ENCODE measurements around the gene GSTM2.
"Not testable (repeated sequence)": the region's sequence is repeated elsewhere in the genome, so short reads cannot be mapped to it uniquely, and the experiment has no call there.

The GSTM2 gene

DNA sequence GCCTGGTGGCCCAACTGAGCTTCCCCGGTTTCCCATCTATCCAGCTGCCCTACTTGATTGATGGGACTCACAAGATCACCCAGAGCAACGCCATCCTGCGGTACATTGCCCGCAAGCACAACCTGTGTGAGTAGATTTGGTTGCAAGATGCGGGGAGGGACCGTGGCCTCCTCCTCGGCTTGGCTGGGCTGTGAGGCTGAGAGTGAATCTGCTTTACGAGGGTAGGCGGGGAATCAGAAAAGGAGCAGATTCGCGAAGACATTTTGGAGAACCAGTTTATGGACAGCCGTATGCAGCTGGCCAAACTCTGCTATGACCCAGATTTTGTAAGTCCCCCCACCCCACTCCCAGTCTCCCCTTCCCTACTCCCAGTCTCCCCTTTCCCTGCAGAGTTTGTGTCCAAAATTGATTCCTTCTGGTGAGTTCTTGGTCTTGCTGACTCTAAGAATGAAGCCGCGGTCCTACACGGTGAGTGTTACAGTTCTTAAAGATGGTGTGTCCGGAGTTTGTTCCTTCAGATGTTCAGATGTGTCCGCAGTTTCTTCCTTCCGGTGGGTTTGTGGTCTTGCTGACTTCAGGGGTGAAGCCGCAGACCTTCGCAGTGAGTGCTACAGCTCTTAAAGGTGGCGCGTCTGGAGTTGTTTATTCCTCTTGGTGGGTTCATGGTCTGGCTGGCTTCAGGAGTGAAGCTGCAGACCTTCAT is 1.5 kb downstream of the GSTM2 start:
- no peak for TF ChIP-seq PPARA (CRISPR knock-in tag; IDR thresholded peaks at IDR 0.05; ENCODE audit: borderline replicate concordance)
- no peak for TF ChIP-seq ZNF8 (CRISPR knock-in tag; IDR thresholded peaks at IDR 0.05)
- no peak for TF ChIP-seq OSR1 (CRISPR knock-in tag; IDR thresholded peaks at IDR 0.05)
- no peak for TF ChIP-seq TOX (CRISPR knock-in tag; IDR thresholded peaks at IDR 0.05; ENCODE audit: borderline replicate concordance)
- TF ChIP-seq ISL1 (CRISPR knock-in tag; IDR thresholded peaks at IDR 0.05): no peak
- TF ChIP-seq ZNF70 (CRISPR knock-in tag; IDR thresholded peaks at IDR 0.05): no peak
- TF ChIP-seq ARNTL (CRISPR knock-in tag; IDR thresholded peaks at IDR 0.05; ENCODE audit: borderline replicate concordance, low read depth): no peak
- TF ChIP-seq, protein P1, sequence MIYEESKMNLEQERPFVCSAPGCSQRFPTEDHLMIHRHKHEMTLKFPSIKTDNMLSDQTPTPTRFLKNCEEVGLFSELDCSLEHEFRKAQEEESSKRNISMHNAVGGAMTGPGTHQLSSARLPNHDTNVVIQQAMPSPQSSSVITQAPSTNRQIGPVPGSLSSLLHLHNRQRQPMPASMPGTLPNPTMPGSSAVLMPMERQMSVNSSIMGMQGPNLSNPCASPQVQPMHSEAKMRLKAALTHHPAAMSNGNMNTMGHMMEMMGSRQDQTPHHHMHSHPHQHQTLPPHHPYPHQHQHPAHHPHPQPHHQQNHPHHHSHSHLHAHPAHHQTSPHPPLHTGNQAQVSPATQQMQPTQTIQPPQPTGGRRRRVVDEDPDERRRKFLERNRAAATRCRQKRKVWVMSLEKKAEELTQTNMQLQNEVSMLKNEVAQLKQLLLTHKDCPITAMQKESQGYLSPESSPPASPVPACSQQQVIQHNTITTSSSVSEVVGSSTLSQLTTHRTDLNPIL (CRISPR knock-in tag; IDR thresholded peaks at IDR 0.05; ENCODE audit: low read depth): no peak
- no peak for TF ChIP-seq ZC3H10 (CRISPR knock-in tag; IDR thresholded peaks at IDR 0.05)
- TF ChIP-seq BACH2 (CRISPR knock-in tag; IDR thresholded peaks at IDR 0.05; ENCODE audit: borderline replicate concordance): no peak
- TF ChIP-seq SNAI2 (CRISPR knock-in tag; IDR thresholded peaks at IDR 0.05): no peak

DNA sequence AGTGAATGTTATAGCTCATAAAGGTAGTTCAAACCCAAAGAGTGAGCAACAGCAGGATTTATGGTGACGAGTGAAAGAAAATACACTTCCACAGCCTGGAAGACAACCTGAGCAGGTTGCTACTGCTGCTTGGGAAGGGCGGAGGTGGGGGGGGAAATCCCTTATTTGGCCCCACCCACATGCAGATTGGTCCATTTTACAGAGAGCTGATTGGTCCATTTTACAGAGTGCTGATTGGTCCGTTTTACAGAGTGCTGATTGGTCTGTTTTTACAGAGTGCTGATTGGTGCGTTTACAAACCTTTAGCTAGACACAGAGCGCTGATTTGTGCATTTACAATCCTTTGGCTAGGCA is 2.1 kb downstream of the GSTM2 start:
- ATAC-seq: not testable (repeated sequence)

More for the DNA sequence above, 1.5 kb downstream of the GSTM2 start:
- ATAC-seq: no peak

- no peak for ATAC-seq
- TF ChIP-seq ARNTL (CRISPR knock-in tag; IDR thresholded peaks at IDR 0.05; ENCODE audit: borderline replicate concordance, low read depth) (no peak), SNAI2 (CRISPR knock-in tag; IDR thresholded peaks at IDR 0.05) (no peak), ZC3H10 (CRISPR knock-in tag; IDR thresholded peaks at IDR 0.05) (no peak)
These were observed 3.2 kb downstream of the GSTM2 start for GRCh38 chr1:109671067-109671466.

GRCh38 chr1:109673861-109674260 is 6.0 kb downstream of the GSTM2 start:
- ATAC-seq: not testable (repeated sequence)

- not testable (repeated sequence) for ATAC-seq
These were observed 9.0 kb downstream of the GSTM2 start for GRCh38 chr1:109676683-109677381.

DNA sequence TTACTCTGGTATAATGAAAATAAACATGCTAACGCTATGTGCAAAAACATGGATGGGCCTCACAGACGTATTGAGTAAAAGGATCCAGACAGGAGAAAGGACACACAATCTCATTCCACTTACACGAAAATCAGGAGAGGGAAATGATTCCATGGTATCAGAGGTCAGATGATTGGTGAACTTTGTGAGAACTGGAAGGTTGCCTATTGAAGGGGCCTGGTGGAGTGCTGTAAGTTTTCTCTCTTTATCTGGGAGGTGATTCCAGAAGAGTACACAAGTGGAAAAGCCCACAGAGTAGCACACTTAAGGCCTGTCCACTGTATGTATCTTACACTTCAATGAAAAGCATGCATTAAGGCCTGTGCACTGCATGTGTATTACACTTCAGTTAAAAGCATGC is 9.6 kb downstream of the GSTM2 start:
- TF ChIP-seq ZC3H10 (CRISPR knock-in tag; IDR thresholded peaks at IDR 0.05) (no peak), ZNF8 (CRISPR knock-in tag; IDR thresholded peaks at IDR 0.05) (no peak), OSR1 (CRISPR knock-in tag; IDR thresholded peaks at IDR 0.05) (no peak), SNAI2 (CRISPR knock-in tag; IDR thresholded peaks at IDR 0.05) (no peak), GLIS3 (CRISPR knock-in tag; IDR thresholded peaks at IDR 0.05) (no peak), ARNTL (CRISPR knock-in tag; IDR thresholded peaks at IDR 0.05; ENCODE audit: borderline replicate concordance, low read depth) (no peak), ZFP30 (CRISPR knock-in tag; IDR thresholded peaks at IDR 0.05) (no peak), RARB (CRISPR knock-in tag; IDR thresholded peaks at IDR 0.05) (no peak), POU6F1 (CRISPR knock-in tag; IDR thresholded peaks at IDR 0.05; ENCODE audit: borderline replicate concordance, low read depth) (no peak), TSHZ2 (CRISPR knock-in tag; IDR thresholded peaks at IDR 0.05) (no peak), ZNF565 (CRISPR knock-in tag; conservative IDR thresholded peaks at IDR 0.05; ENCODE audit: low read depth) (no peak), ZFP3 (CRISPR knock-in tag; IDR thresholded peaks at IDR 0.05) (no peak), ISL1 (CRISPR knock-in tag; IDR thresholded peaks at IDR 0.05) (no peak), ESRRG (CRISPR knock-in tag; IDR thresholded peaks at IDR 0.05) (no peak), PPARA (CRISPR knock-in tag; IDR thresholded peaks at IDR 0.05; ENCODE audit: borderline replicate concordance) (no peak)
- TF ChIP-seq, protein P1 (CRISPR knock-in tag; IDR thresholded peaks at IDR 0.05; ENCODE audit: low read depth): no peak
- TF ChIP-seq, protein P2, sequence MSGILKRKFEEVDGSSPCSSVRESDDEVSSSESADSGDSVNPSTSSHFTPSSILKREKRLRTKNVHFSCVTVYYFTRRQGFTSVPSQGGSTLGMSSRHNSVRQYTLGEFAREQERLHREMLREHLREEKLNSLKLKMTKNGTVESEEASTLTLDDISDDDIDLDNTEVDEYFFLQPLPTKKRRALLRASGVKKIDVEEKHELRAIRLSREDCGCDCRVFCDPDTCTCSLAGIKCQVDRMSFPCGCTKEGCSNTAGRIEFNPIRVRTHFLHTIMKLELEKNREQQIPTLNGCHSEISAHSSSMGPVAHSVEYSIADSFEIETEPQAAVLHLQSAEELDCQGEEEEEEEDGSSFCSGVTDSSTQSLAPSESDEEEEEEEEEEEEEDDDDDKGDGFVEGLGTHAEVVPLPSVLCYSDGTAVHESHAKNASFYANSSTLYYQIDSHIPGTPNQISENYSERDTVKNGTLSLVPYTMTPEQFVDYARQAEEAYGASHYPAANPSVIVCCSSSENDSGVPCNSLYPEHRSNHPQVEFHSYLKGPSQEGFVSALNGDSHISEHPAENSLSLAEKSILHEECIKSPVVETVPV (CRISPR knock-in tag; IDR thresholded peaks at IDR 0.05): no peak
- ATAC-seq: no peak

DNA sequence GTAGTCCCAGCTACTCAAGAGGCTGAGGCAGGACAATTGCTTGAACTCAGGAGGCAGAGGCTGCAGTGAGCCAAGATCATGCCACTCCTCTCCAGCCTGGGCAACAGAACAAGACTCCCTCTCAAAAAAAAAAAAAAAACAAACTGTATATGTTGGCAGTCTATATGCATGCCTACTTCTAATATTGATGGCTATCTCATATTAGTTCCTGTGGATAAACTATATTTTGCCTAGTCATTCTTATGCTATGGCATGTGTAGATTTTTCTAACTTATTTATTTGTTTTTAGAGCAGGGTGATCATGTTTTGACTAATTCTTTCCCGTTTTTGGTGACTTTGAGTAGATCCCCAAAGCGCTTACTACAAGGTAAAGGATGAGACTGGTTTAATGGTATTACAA is 10.8 kb downstream of the GSTM2 start:
- not testable (repeated sequence) for ATAC-seq

- ATAC-seq: not testable (repeated sequence)
These were observed 16.9 kb downstream of the GSTM2 start for GRCh38 chr1:109684777-109685176.

All from SK-N-SH treated with all-trans-retinoic acid at 6 μM for 48 hours (cell line).